Measurements from ENCODE around the gene NGEF.
A peak's percentile ranks its signal among the peaks of the same experiment; 100 is the strongest.

Gene NGEF

GRCh38 chr2:233015019-233015645, 2.1 kb upstream of the NGEF start:
- Histone ChIP-seq H3K4me3 (ENCODE audit: low read depth, low read length) (no peak overlapping the region), H3K9me3 (ENCODE audit: control insufficient read depth, insufficient read depth, low read depth, low read length) (no peaks in the 10 kb centered on the region), H3K36me3 (ENCODE audit: control insufficient read depth in 2 of 2, insufficient read depth in 1 of 2, low read length in 2 of 2) (no peaks in the 10 kb centered on the region), H3K4me1 (ENCODE audit: control insufficient read depth, insufficient read depth, low read length) (no peaks in the 10 kb centered on the region), H3K27ac (ENCODE audit: extremely low read depth, low read depth, low read length) (no peak overlapping the region)
- TF ChIP-seq GLIS1 (tag by site-specific recombination; IDR thresholded peaks at IDR 0.05) (no peak), ZNF677 (tag by site-specific recombination; IDR thresholded peaks at IDR 0.05) (no peak), EGR2 (tag by site-specific recombination; IDR thresholded peaks at IDR 0.05; ENCODE audit: low read depth) (peak; percentile 95), ZNF366 (tag by site-specific recombination; conservative IDR thresholded peaks at IDR 0.05) (peak; percentile 68), ZNF549 (tag by site-specific recombination; IDR thresholded peaks at IDR 0.05) (no peak), ZFHX2 (tag by site-specific recombination; conservative IDR thresholded peaks at IDR 0.05) (peak; percentile 76), YY1 (tag by site-specific recombination; IDR thresholded peaks at IDR 0.05) (no peak), ZNF555 (tag by site-specific recombination; conservative IDR thresholded peaks at IDR 0.05) (no peak), ZNF114 (tag by site-specific recombination; IDR thresholded peaks at IDR 0.05) (no peak)
- ChIA-PET CTCF (no interaction called here), POLR2A (no interaction called here)

GRCh38 chr2:233013650-233014049, 594 bp upstream of the NGEF start:
- Histone ChIP-seq H3K36me3 (ENCODE audit: control insufficient read depth in 2 of 2, insufficient read depth in 1 of 2, low read length in 2 of 2) (no peaks in the 10 kb centered on the region), H3K4me3 (ENCODE audit: low read depth, low read length) (no peak overlapping the region), H3K9me3 (ENCODE audit: control insufficient read depth, insufficient read depth, low read depth, low read length) (no peaks in the 10 kb centered on the region), H3K4me1 (ENCODE audit: control insufficient read depth, insufficient read depth, low read length) (no peaks in the 10 kb centered on the region), H3K27ac (ENCODE audit: extremely low read depth, low read depth, low read length) (no peak overlapping the region)
- no peak for TF ChIP-seq ZNF169 (tag by site-specific recombination; IDR thresholded peaks at IDR 0.05)
- TF ChIP-seq PBX3 (CRISPR knock-in tag; IDR thresholded peaks at IDR 0.05): no peak
- TF ChIP-seq, protein P1, sequence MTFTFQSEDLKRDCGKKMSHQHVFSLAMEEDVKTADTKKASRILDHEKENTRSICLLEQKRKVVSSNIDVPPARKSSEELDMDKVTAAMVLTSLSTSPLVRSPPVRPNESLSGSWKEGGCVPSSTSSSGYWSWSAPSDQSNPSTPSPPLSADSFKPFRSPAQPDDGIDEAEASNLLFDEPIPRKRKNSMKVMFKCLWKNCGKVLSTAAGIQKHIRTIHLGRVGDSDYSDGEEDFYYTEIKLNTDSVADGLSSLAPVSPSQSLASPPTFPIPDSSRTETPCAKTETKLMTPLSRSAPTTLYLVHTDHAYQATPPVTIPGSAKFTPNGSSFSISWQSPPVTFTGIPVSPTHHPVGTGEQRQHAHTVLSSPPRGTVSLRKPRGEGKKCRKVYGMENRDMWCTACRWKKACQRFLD (tag by site-specific recombination; IDR thresholded peaks at IDR 0.05): no peak
- no peak for TF ChIP-seq ZBTB17 (tag by site-specific recombination; IDR thresholded peaks at IDR 0.05)
- no peak for TF ChIP-seq AEBP2 (tag by site-specific recombination; IDR thresholded peaks at IDR 0.05; ENCODE audit: borderline replicate concordance)
- no peak for TF ChIP-seq ZNF112 (tag by site-specific recombination; IDR thresholded peaks at IDR 0.05)
- TF ChIP-seq TRIM28 (IDR thresholded peaks at IDR 0.05; ENCODE audit: borderline replicate concordance, low read length): no peak
- TF ChIP-seq ZNF394 (tag by site-specific recombination; IDR thresholded peaks at IDR 0.05; ENCODE audit: borderline replicate concordance): no peak
- no peak for TF ChIP-seq ZBTB48 (tag by site-specific recombination; IDR thresholded peaks at IDR 0.05)
- TF ChIP-seq ZNF549 (tag by site-specific recombination; IDR thresholded peaks at IDR 0.05): no peak
- no peak for TF ChIP-seq ZEB2 (tag by site-specific recombination; IDR thresholded peaks at IDR 0.05)
- no peak for TF ChIP-seq ZNF239 (tag by site-specific recombination; IDR thresholded peaks at IDR 0.05)
- no peak for TF ChIP-seq ZNF114 (tag by site-specific recombination; IDR thresholded peaks at IDR 0.05)
- no peak for TF ChIP-seq SP2 (tag by site-specific recombination; IDR thresholded peaks at IDR 0.05)
- no peak for TF ChIP-seq GFI1B (tag by site-specific recombination; IDR thresholded peaks at IDR 0.05)
- TF ChIP-seq MYNN (tag by site-specific recombination; IDR thresholded peaks at IDR 0.05; ENCODE audit: borderline replicate concordance): no peak
- TF ChIP-seq OVOL3 (tag by site-specific recombination; IDR thresholded peaks at IDR 0.05): no peak
- no peak for TF ChIP-seq ZFP37 (tag by site-specific recombination; IDR thresholded peaks at IDR 0.05)
- TF ChIP-seq RBAK (tag by site-specific recombination; IDR thresholded peaks at IDR 0.05): no peak
- no peak for TF ChIP-seq ZNF132 (tag by site-specific recombination; IDR thresholded peaks at IDR 0.05; ENCODE audit: borderline replicate concordance)
- POLR2A ChIA-PET: no interaction called here
- CTCF ChIA-PET: interaction anchor here (0.6 to 3.1 kb wide), 2 partner anchors 15 to 119 kb away, joined by 3 to 11 read pairs; no protein-coding TSS in a partner anchor

Data from HEK293 (cell line).